Measurements from ENCODE around the gene NOC2L. TPM values are rescaled to one million over a fixed set of nuclear protein-coding genes. Genes with fewer than 3 reads are reported as not detected.

NOC2L gene
- total RNA-seq, 1 experiment from 2014 or later = 214 TPM

DNA sequence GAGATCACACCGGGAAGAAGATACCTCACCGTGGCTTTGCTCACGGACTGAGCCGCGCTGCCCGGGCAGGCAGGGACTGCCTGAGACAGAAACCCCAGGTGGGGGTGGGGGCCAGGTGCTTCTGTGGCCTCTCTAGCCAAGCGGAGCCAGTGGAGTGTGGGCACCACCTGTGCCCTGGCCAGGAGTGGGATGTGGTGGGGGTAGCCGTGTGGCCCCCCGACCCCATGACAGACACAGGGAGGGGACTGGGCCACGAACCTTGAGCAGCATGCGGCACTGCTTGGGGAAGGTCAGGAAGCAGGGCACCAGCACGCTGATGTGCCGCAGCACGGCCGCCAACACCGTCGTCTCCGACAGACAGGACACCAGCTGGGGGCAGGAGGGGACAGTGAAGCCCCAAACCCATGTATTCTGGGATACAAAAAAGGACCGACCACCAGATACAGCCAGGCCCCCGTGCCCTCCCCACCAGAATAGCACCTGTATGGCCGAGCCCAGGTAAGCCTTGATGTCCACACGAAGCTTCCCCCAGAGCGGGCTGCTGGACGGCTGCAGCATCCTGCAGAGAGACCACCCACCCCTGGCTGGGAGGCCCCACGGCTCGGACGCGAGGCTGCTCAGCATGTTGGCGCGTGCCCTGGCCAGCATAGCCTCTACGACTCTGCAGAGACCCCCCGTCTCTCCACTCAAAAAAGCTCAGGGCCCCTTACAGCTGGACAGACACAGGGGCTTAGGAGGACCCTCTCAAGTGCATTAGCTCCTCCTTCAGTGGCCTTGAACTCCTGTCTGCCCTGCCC, 5.3 kb downstream of the NOC2L start:
- ChIA-PET POLR2A (ENCODE audit: low non-redundant PET) (no interaction called here), CTCF (no interaction called here)
- Histone ChIP-seq H3K27me3 (replicated peaks; ENCODE audit: insufficient read depth, low read depth, low read length, poor library complexity) (no peaks in the 10 kb centered on the region), H3K4me3 (ENCODE audit: low read depth, low read length, poor library complexity, severe bottlenecking) (no peak overlapping the region), H3K36me3 (ENCODE audit: insufficient read depth, low read length, poor library complexity, severe bottlenecking) (peaks cover 78% of the 10 kb centered on the region), H3K27ac (ENCODE audit: low read depth, low read length, poor library complexity, severe bottlenecking) (no peak overlapping the region), H3K4me1 (ENCODE audit: insufficient read depth, low read length, poor library complexity, severe bottlenecking) (peaks cover 12% of the 10 kb centered on the region), H3K9me3 (ENCODE audit: low read depth, low read length, poor library complexity, severe bottlenecking) (no peaks in the 10 kb centered on the region)
- TF ChIP-seq EZH2 (IDR thresholded peaks at IDR 0.05; ENCODE audit: borderline replicate concordance, low read depth, low read length, poor library complexity, severe bottlenecking) = no peak
- TF ChIP-seq, protein P1, sequence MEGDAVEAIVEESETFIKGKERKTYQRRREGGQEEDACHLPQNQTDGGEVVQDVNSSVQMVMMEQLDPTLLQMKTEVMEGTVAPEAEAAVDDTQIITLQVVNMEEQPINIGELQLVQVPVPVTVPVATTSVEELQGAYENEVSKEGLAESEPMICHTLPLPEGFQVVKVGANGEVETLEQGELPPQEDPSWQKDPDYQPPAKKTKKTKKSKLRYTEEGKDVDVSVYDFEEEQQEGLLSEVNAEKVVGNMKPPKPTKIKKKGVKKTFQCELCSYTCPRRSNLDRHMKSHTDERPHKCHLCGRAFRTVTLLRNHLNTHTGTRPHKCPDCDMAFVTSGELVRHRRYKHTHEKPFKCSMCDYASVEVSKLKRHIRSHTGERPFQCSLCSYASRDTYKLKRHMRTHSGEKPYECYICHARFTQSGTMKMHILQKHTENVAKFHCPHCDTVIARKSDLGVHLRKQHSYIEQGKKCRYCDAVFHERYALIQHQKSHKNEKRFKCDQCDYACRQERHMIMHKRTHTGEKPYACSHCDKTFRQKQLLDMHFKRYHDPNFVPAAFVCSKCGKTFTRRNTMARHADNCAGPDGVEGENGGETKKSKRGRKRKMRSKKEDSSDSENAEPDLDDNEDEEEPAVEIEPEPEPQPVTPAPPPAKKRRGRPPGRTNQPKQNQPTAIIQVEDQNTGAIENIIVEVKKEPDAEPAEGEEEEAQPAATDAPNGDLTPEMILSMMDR (conservative IDR thresholded peaks at IDR 0.05; ENCODE audit: low read depth, low read length) = no peak
- no peak for DNase-seq (ENCODE audit: low spot score)
- intact Hi-C loops (cut with micrococcal nuclease; ENCODE audit: unreplicated experiment) = no loop called here
- no TSS peak for BruUV-seq (replicated peaks)

DNA sequence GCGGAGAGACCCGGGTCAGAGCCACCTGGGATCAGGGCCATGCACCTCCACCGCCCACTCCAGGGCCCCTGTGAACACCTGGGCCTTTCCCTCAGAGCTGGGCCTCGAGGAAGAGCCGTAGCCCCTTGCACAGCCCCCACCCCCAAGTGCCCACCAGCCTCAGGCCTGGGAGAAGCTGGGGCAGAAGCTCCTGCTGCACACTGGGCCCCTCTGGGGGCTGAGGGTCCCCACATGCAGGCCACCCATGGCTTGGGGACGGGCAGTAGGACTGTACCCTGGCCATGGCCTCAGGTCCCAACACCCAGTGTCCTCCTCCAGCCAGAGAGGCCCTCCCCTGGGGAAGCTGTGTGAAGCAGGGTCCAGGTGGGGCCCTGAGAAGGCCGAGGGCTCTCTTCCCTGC, 6.5 kb downstream of the NOC2L start:
- TF ChIP-seq, protein P1 (conservative IDR thresholded peaks at IDR 0.05; ENCODE audit: low read depth, low read length) = no peak
- TF ChIP-seq EZH2 (IDR thresholded peaks at IDR 0.05; ENCODE audit: borderline replicate concordance, low read depth, low read length, poor library complexity, severe bottlenecking) = no peak
- intact Hi-C loops (cut with micrococcal nuclease; ENCODE audit: unreplicated experiment) = no loop called here
- H3K27me3 ChIP-seq (replicated peaks; ENCODE audit: insufficient read depth, low read depth, low read length, poor library complexity) = no peaks in the 10 kb centered on the region
- H3K4me3 ChIP-seq (ENCODE audit: low read depth, low read length, poor library complexity, severe bottlenecking) = no peak overlapping the region
- ChIA-PET CTCF (no interaction called here), POLR2A (ENCODE audit: low non-redundant PET) (interaction anchor here (0.6 kb wide), 1 partner anchor 9 kb away, joined by 8 read pairs; no protein-coding TSS in a partner anchor)
- peaks cover 4% of the 10 kb centered on the region for H3K4me1 ChIP-seq (ENCODE audit: insufficient read depth, low read length, poor library complexity, severe bottlenecking)
- H3K27ac ChIP-seq (ENCODE audit: low read depth, low read length, poor library complexity, severe bottlenecking) = no peak overlapping the region
- no peak for DNase-seq (ENCODE audit: low spot score)
- BruUV-seq (replicated peaks) = no TSS peak
- no peaks in the 10 kb centered on the region for H3K9me3 ChIP-seq (ENCODE audit: low read depth, low read length, poor library complexity, severe bottlenecking)
- H3K36me3 ChIP-seq (ENCODE audit: insufficient read depth, low read length, poor library complexity, severe bottlenecking) = peaks cover 88% of the 10 kb centered on the region

DNA sequence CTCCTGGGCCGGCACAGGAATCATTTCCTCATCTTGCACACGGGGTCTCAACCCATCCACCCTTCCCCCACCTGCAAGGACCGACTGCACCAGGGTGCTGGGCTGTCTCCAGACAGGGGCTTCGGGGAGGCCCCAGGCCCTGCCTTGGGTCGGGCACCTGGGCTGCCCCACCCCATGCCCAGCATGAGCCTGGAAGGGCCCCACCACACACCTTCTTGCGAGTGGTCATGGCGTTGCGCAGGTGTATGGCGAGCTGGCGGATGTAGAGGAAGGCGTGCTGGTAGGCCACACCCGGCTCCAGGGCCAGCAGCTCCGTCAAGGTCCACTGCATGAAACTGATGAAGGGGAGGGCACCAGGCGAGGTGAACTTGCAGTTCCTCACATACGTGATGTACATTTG, 6.9 kb downstream of the NOC2L start:
- CTCF ChIA-PET = interaction anchor here (1.0 kb wide), 1 partner anchor 47 kb away, joined by 10 read pairs; no protein-coding TSS in a partner anchor
- POLR2A ChIA-PET (ENCODE audit: low non-redundant PET) = interaction anchor here (0.6 kb wide), 1 partner anchor 9 kb away, joined by 8 read pairs; no protein-coding TSS in a partner anchor
- no peak for DNase-seq (ENCODE audit: low spot score)

More for the DNA sequence above, 6.9 kb downstream of the NOC2L start:
- no TSS peak for BruUV-seq (replicated peaks)
- no peak overlapping the region for H3K4me3 ChIP-seq (ENCODE audit: low read depth, low read length, poor library complexity, severe bottlenecking)
- H3K4me1 ChIP-seq (ENCODE audit: insufficient read depth, low read length, poor library complexity, severe bottlenecking) = peaks cover under 1% of the 10 kb centered on the region
- H3K27me3 ChIP-seq (replicated peaks; ENCODE audit: insufficient read depth, low read depth, low read length, poor library complexity) = no peaks in the 10 kb centered on the region
- TF ChIP-seq, protein P1 (conservative IDR thresholded peaks at IDR 0.05; ENCODE audit: low read depth, low read length) = no peak
- no peak for TF ChIP-seq EZH2 (IDR thresholded peaks at IDR 0.05; ENCODE audit: borderline replicate concordance, low read depth, low read length, poor library complexity, severe bottlenecking)
- peaks cover 88% of the 10 kb centered on the region for H3K36me3 ChIP-seq (ENCODE audit: insufficient read depth, low read length, poor library complexity, severe bottlenecking)
- intact Hi-C loops (cut with micrococcal nuclease; ENCODE audit: unreplicated experiment) = no loop called here
- no peaks in the 10 kb centered on the region for H3K9me3 ChIP-seq (ENCODE audit: low read depth, low read length, poor library complexity, severe bottlenecking)
- no peak overlapping the region for H3K27ac ChIP-seq (ENCODE audit: low read depth, low read length, poor library complexity, severe bottlenecking)
